Loucy (cell line): ENCODE data around the gene PEX11B.

Experiments used
- CTCF ChIP-seq: fragments of 200-600 bp; sonication (generic); conservative IDR thresholded peaks from 2 replicates; pipeline ENCODE4 v1.5.1; 2014; ENCODE audit warnings: mild to moderate bottlenecking, antibody characterized with exemption, low read length
- EZH2phosphoT487 ChIP-seq: fragments of 200-600 bp; IDR thresholded peaks from 2 replicates; pipeline ENCODE4 v1.6.1; 2018; ENCODE audit warnings: antibody characterized with exemption, mild to moderate bottlenecking, moderate library complexity, borderline replicate concordance

- no peak for TF ChIP-seq CTCF
- no peak for TF ChIP-seq EZH2phosphoT487
These were observed 9.9 kb downstream of the PEX11B start for GRCh38 chr1:145908653-145909052.
